Measurements from ENCODE around the gene ZNF860. TPM values are rescaled to one million over a fixed set of nuclear protein-coding genes. Genes with fewer than 3 reads are reported as not detected.
"Not testable (repeated sequence)": the region's sequence is repeated elsewhere in the genome, so short reads cannot be mapped to it uniquely, and the experiment has no call there.

Gene ZNF860
- total RNA-seq, 1 experiment from 2014 or later: 8.9 TPM

GRCh38 chr3:32004113-32004765 lies 22.7 kb downstream of the ZNF860 start:
- in situ Hi-C loops (cut with HindIII; ENCODE audit: low pct_unique_long_range_greater_than_20kb, low sequenced_read_pairs): no loop called here
- no TSS peak for BruUV-seq (replicated peaks)
- Histone ChIP-seq H3K4me1 (ENCODE audit: control insufficient read depth, insufficient read depth, low read length) (no peaks in the 10 kb centered on the region), H3K36me3 (ENCODE audit: control insufficient read depth, insufficient read depth, low read length) (no peaks in the 10 kb centered on the region), H3K27ac (ENCODE audit: low read length) (no peak overlapping the region; the same call in 1 of the 2 replicates), H3K9me3 (ENCODE audit: control insufficient read depth, insufficient read depth, low read depth, low read length) (no peaks in the 10 kb centered on the region), H3K27me3 (ENCODE audit: control insufficient read depth, insufficient read depth, low read length) (no peaks in the 10 kb centered on the region), H3K4me3 (ENCODE audit: low read depth in 2 of 2, low read length in 2 of 2) (no peak overlapping the region)
- DNase-seq (ENCODE audit: low read depth, low spot score): no peak
- ChIA-PET POLR2A (no interaction called here), CTCF (no interaction called here)
- intact Hi-C loops (cut with micrococcal nuclease; ENCODE audit: unreplicated experiment): no loop called here
- no peak for TF ChIP-seq SIN3A (IDR thresholded peaks at IDR 0.05; ENCODE audit: borderline replicate concordance, insufficient read depth, low read depth, low read length)
- no peak for TF ChIP-seq TCF7L2 (IDR thresholded peaks at IDR 0.05; ENCODE audit: low read depth, low read length)
- no peak for ATAC-seq

DNA sequence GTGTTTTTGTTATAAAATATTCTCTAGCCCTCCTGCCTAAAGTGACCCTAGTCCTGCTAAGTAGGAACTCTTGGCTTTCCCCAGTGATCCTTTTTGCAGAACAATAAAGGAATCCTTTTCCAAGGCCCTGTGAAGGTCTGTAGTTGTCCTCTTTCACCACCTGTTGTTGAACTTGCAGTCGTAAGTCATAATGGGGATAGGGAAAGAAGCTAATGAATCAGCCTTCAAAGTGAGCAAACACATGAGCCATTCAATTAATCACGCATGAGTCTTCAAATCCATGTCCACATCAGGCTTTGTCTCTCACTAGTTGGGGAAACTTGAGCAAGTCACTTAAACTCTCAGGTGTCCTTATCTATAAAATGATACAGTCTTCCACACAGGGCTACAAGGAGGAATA lies 27.6 kb downstream of the ZNF860 start:
- in situ Hi-C loops (cut with HindIII; ENCODE audit: low pct_unique_long_range_greater_than_20kb, low sequenced_read_pairs) (no loop called here), intact Hi-C loops (cut with micrococcal nuclease; ENCODE audit: unreplicated experiment) (no loop called here)
- no peak for DNase-seq (ENCODE audit: low read depth, low spot score)
- no peak for ATAC-seq
- Histone ChIP-seq H3K36me3 (ENCODE audit: control insufficient read depth, insufficient read depth, low read length) (no peaks in the 10 kb centered on the region), H3K9me3 (ENCODE audit: control insufficient read depth, insufficient read depth, low read depth, low read length) (no peaks in the 10 kb centered on the region), H3K4me1 (ENCODE audit: control insufficient read depth, insufficient read depth, low read length) (no peaks in the 10 kb centered on the region), H3K27ac (ENCODE audit: low read length) (no peak overlapping the region), H3K27me3 (ENCODE audit: control insufficient read depth, insufficient read depth, low read length) (no peaks in the 10 kb centered on the region), H3K4me3 (ENCODE audit: low read depth in 2 of 2, low read length in 2 of 2) (no peak overlapping the region)
- no TSS peak for BruUV-seq (replicated peaks)
- CTCF ChIA-PET: no interaction called here
- POLR2A ChIA-PET: no interaction called here
- TF ChIP-seq POLR2AphosphoS5 (IDR thresholded peaks at IDR 0.05; ENCODE audit: low read depth, low read length) (no peak), SIN3A (IDR thresholded peaks at IDR 0.05; ENCODE audit: borderline replicate concordance, insufficient read depth, low read depth, low read length) (no peak), CTCF (IDR thresholded peaks at IDR 0.05) (no peak), REST (IDR thresholded peaks at IDR 0.05; ENCODE audit: insufficient read depth in 1 of 2, low read depth in 2 of 2, low read length in 1 of 2) (no peak), TCF7L2 (IDR thresholded peaks at IDR 0.05; ENCODE audit: low read depth, low read length) (no peak)

DNA sequence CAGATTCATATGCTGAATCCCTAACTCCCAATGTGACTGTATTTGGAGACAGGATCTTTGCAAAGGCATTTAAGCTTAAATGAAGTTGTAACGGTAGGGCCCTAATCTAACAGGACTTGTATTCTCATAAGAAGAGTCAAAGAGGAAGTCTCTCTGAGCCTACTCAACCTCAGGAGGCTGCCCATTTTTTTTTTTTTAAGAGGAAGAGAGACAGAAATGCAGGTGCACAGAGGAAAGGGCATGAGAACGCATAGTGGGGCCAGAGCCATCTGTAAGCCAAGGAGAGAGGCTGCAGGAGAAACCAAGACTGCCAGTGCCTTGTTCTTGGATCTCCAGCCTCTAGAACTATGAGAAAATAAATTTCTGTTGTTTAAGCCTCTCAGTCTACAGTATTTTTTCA lies 28.4 kb downstream of the ZNF860 start:
- intact Hi-C loops (cut with micrococcal nuclease; ENCODE audit: unreplicated experiment) (no loop called here), in situ Hi-C loops (cut with HindIII; ENCODE audit: low pct_unique_long_range_greater_than_20kb, low sequenced_read_pairs) (no loop called here)
- no peak for TF ChIP-seq CTCF (IDR thresholded peaks at IDR 0.05)
- DNase-seq (ENCODE audit: low read depth, low spot score) (no peak), ATAC-seq (no peak)
- ChIA-PET POLR2A (no interaction called here), CTCF (no interaction called here)
- H3K27ac ChIP-seq (ENCODE audit: low read length): no peak overlapping the region
- H3K9me3 ChIP-seq (ENCODE audit: control insufficient read depth, insufficient read depth, low read depth, low read length): no peaks in the 10 kb centered on the region
- no peaks in the 10 kb centered on the region for H3K36me3 ChIP-seq (ENCODE audit: control insufficient read depth, insufficient read depth, low read length)
- BruUV-seq (replicated peaks): no TSS peak
- H3K4me3 ChIP-seq (ENCODE audit: low read depth in 2 of 2, low read length in 2 of 2): no peak overlapping the region
- no peaks in the 10 kb centered on the region for H3K27me3 ChIP-seq (ENCODE audit: control insufficient read depth, insufficient read depth, low read length)
- no peaks in the 10 kb centered on the region for H3K4me1 ChIP-seq (ENCODE audit: control insufficient read depth, insufficient read depth, low read length)

DNA sequence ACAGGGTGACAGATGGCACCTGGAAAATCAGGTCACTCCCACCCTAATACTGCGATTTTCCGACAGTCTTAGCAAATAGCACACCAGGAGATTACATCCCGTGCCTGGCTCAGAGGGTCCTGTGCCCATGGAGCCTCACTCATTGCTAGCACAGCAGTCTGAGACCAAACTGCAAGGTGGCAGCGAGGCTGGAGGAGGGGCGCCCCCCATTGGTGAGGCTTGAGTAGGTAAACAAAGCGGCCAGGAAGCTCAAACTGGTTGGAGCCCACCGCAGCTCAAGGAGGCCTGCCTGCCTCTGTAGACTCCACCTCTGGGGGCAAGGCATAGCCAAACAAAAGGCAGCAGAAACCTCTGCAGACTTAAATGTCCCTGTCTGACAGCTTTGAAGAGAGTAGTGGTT lies 29.1 kb downstream of the ZNF860 start:
- ATAC-seq; in situ Hi-C loops (cut with HindIII; ENCODE audit: low pct_unique_long_range_greater_than_20kb, low sequenced_read_pairs); H3K4me3 ChIP-seq (ENCODE audit: low read depth in 2 of 2, low read length in 2 of 2); BruUV-seq (replicated peaks); H3K9me3 ChIP-seq (ENCODE audit: control insufficient read depth, insufficient read depth, low read depth, low read length); POLR2A ChIA-PET; intact Hi-C loops (cut with micrococcal nuclease; ENCODE audit: unreplicated experiment); H3K4me1 ChIP-seq (ENCODE audit: control insufficient read depth, insufficient read depth, low read length); H3K36me3 ChIP-seq (ENCODE audit: control insufficient read depth, insufficient read depth, low read length); H3K27me3 ChIP-seq (ENCODE audit: control insufficient read depth, insufficient read depth, low read length); H3K27ac ChIP-seq (ENCODE audit: low read length); DNase-seq (ENCODE audit: low read depth, low spot score); CTCF ChIA-PET: not testable (repeated sequence)

DNA sequence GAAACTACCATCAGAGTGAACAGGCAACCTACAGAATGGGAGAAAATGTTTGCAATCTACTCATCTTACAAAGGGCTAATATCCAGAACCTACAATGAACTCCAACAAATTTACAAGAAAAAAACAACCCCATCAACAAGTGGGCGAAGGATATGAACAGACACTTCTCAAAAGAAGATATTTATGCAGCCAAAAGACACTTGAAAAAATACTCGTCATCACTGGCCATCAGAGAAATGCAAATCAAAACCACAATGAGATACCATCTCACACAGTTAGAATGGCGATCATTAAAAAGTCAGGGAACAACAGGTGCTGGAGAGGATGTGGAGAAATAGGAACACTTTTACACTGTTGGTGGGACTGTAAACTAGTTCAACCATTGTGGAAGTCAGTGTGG lies 34.1 kb downstream of the ZNF860 start:
- intact Hi-C loops (cut with micrococcal nuclease; ENCODE audit: unreplicated experiment); ATAC-seq; CTCF ChIA-PET; H3K36me3 ChIP-seq (ENCODE audit: control insufficient read depth, insufficient read depth, low read length); in situ Hi-C loops (cut with HindIII; ENCODE audit: low pct_unique_long_range_greater_than_20kb, low sequenced_read_pairs); H3K27ac ChIP-seq (ENCODE audit: low read length); H3K4me1 ChIP-seq (ENCODE audit: control insufficient read depth, insufficient read depth, low read length); H3K9me3 ChIP-seq (ENCODE audit: control insufficient read depth, insufficient read depth, low read depth, low read length); H3K27me3 ChIP-seq (ENCODE audit: control insufficient read depth, insufficient read depth, low read length); DNase-seq (ENCODE audit: low read depth, low spot score); POLR2A ChIA-PET; BruUV-seq (replicated peaks); H3K4me3 ChIP-seq (ENCODE audit: low read depth in 2 of 2, low read length in 2 of 2): not testable (repeated sequence)

Measured in Panc1 (cell line).